Prostate gland (tissue), 2 donors: ENCODE data around the gene KRTAP10-3. TPM values are rescaled to one million over a fixed set of nuclear protein-coding genes. Genes with fewer than 3 reads are reported as not detected.
"Not testable (repeated sequence)": the region's sequence is repeated elsewhere in the genome, so short reads cannot be mapped to it uniquely, and the experiment has no call there.

Experiments
- DNase-seq: peaks from one replicate; pipeline ENCODE4 v3.0.0-alpha.2; 2019; ENCODE audit warnings: low spot score
- H3K27ac ChIP-seq, 2 donors: fragments of 200-600 bp; sonication (generic); 2 replicates each; pipeline ENCODE4 v1.5.1; 2017 to 2019
- H3K27me3 ChIP-seq: fragments of 200-600 bp; sonication (generic); replicated peaks from 2 replicates; pipeline ENCODE4 v1.5.1; 2019; ENCODE audit not compliant: insufficient read depth
- H3K36me3 ChIP-seq, 2 donors: fragments of 200-600 bp; sonication (generic); 1 replicate in 1 of 2; 2 replicates in 1 of 2; pipeline versions ENCODE4 v1.5.1 to v1.8.1; 2017 to 2019
- H3K4me1 ChIP-seq: fragments of 200-600 bp; sonication (generic); replicated peaks from 2 replicates; pipeline ENCODE4 v1.5.1; 2019
- H3K4me3 ChIP-seq, 2 donors: fragments of 200-600 bp; sonication (generic); 2 replicates each; pipeline ENCODE4 v1.5.1; 2017 to 2019
- H3K9me3 ChIP-seq: fragments of 200-600 bp; sonication (generic); 2 replicates; pipeline ENCODE4 v1.5.1; 2017
- POLR2A ChIP-seq: fragments of 450-650 bp; IDR thresholded peaks from one replicate; pipeline ENCODE4 v1.6.1; 2016; ENCODE audit warnings: antibody characterized with exemption, mild to moderate bottlenecking
- POLR2AphosphoS5 ChIP-seq: sonication (generic); formaldehyde crosslinking; IDR thresholded peaks from one replicate; pipeline ENCODE4 v1.6.1; 2017; ENCODE audit warnings: antibody characterized with exemption
- WGBS: methylation state at CpG from one replicate; pipeline ENCODE4 v1.1.5; 2018; 5-methylcytosine and 5-hydroxymethylcytosine counted together
- intact Hi-C: fragments of 100-400 bp; cut with DNase I; formaldehyde crosslinking; loops from one replicate; pipeline ENCODE4 v1.14.2; 2022
- total RNA-seq, 2 donors: library from RNA; depleted of rRNA; stranded (reverse); fragments of >200 nt; gene quantifications; one replicate each; pipeline ENCODE4 v1.1.0, GENCODE V29; 2016
- TF ChIP-seq, protein P1 (sequence below), 4 experiments: fragments of 200-600 bp in 2 of 4; fragments of 450-650 bp in 2 of 4; sonication (generic) in 2 of 4; IDR thresholded peaks; 1 replicate in 3 of 4; 2 replicates in 1 of 4; pipeline ENCODE4 v1.5.1; 2016 to 2019; ENCODE audit warnings: antibody characterized with exemption in 4 of 4, mild to moderate bottlenecking in 2 of 4, moderate library complexity in 2 of 4

Gene KRTAP10-3
- total RNA-seq, 2 donors from 2014 or later: not detected

DNA sequence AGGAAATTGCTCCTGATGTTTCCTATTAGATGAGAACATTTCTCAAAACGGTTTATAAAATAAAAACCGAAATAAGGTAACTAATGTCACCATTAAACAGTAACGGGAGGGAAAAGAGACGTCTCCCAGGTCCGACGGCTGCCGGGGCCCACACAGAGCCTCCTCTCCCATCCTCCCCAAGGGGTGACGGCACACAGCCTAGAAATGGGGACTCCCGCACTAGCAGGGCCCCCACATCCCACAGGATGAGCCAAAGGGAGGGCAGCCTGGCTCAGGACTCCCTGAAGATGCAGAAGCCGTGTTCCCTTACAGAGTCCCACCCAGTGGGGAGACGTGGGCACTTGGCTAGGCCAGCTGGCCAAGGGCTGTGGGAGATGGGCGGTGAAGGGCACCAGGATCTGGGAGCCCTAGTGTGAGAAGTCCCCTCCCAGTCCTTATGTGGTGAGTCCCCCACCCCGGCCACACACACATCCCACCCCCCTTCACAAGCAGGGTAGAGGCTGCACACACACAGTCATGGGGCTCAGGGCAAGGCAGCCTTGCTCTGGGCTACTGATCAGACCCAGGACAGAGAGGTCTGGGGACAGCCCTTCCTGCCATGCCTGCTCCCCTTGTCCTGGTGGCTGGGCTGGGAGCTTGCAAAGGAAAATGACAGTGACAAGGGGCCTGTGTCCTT, 3.3 kb downstream of the KRTAP10-3 start:
- WGBS: 83% methylated on average over 13 of the region's 13 CpGs
- no peak for TF ChIP-seq POLR2AphosphoS5
- no peak for TF ChIP-seq POLR2A
- TF ChIP-seq, protein P1, sequence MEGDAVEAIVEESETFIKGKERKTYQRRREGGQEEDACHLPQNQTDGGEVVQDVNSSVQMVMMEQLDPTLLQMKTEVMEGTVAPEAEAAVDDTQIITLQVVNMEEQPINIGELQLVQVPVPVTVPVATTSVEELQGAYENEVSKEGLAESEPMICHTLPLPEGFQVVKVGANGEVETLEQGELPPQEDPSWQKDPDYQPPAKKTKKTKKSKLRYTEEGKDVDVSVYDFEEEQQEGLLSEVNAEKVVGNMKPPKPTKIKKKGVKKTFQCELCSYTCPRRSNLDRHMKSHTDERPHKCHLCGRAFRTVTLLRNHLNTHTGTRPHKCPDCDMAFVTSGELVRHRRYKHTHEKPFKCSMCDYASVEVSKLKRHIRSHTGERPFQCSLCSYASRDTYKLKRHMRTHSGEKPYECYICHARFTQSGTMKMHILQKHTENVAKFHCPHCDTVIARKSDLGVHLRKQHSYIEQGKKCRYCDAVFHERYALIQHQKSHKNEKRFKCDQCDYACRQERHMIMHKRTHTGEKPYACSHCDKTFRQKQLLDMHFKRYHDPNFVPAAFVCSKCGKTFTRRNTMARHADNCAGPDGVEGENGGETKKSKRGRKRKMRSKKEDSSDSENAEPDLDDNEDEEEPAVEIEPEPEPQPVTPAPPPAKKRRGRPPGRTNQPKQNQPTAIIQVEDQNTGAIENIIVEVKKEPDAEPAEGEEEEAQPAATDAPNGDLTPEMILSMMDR (IDR thresholded peaks at IDR 0.05): no peak
- DNase-seq: no peak
- H3K9me3 ChIP-seq: no peaks in the 10 kb centered on the region
- intact Hi-C loops: no loop called here
- H3K36me3 ChIP-seq: no peaks in the 10 kb centered on the region
- H3K4me1 ChIP-seq: no peaks in the 10 kb centered on the region
- no peaks in the 10 kb centered on the region for H3K27me3 ChIP-seq
- H3K4me3 ChIP-seq: no peak overlapping the region
- no peak overlapping the region for H3K27ac ChIP-seq

DNA sequence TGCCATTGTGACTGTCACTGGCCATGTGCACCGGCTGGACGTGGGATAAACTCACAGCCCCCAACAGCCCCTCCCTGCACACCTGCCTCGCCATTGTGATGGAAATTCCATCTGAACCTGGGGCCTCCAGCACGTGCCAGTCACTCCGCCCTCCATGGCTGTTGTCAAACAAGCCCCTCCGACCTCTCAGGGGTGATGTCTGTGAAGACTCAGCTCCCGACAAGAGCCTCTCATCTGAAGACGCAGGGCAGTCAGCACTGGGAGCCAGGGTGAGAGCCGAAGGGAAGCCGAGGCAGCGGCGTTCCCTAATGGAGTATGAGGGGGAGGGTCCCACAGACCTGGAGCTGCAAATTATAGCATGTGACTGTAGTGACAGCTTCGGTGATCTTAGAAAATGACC, 5.9 kb downstream of the KRTAP10-3 start:
- DNase-seq: no peak
- H3K27me3 ChIP-seq: no peaks in the 10 kb centered on the region

DNA sequence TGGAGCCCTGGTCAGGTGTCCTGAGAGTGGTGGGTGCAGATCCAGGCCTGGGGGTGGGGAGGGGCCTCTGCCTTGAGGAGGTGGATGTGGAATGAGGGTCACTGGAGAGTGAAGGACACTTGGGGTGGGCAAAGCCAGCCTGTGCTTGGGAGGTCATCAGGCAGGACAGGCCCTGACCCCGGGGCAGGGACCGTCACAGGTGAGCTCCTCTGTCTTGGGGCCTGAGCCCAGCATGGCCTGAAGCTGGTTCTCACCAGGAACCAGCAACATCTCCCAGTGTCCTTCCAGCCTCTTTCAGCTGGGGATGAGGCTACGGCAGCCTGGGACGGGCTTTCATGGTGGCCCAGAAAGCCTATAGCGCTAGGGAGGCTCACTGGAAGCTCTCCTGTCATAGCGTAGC, 6.5 kb downstream of the KRTAP10-3 start:
- H3K9me3 ChIP-seq: no peaks in the 10 kb centered on the region
- WGBS: 96% methylated on average over 6 of the region's 6 CpGs
- TF ChIP-seq, protein P1 (IDR thresholded peaks at IDR 0.05): no peak
- TF ChIP-seq POLR2AphosphoS5 (no peak), POLR2A (no peak)
- H3K27me3 ChIP-seq: no peaks in the 10 kb centered on the region
- H3K27ac ChIP-seq: no peak overlapping the region
- intact Hi-C loops: no loop called here
- no peaks in the 10 kb centered on the region for H3K4me1 ChIP-seq
- H3K36me3 ChIP-seq: no peaks in the 10 kb centered on the region
- no peak for DNase-seq
- no peak overlapping the region for H3K4me3 ChIP-seq

More for the DNA sequence above, 5.9 kb downstream of the KRTAP10-3 start:
- intact Hi-C loops: no loop called here
- 83% methylated on average over 13 of the region's 13 CpGs for WGBS
- H3K4me1 ChIP-seq: no peaks in the 10 kb centered on the region
- no peaks in the 10 kb centered on the region for H3K36me3 ChIP-seq
- H3K4me3 ChIP-seq: no peak overlapping the region
- H3K9me3 ChIP-seq: no peaks in the 10 kb centered on the region
- no peak overlapping the region for H3K27ac ChIP-seq
- TF ChIP-seq POLR2AphosphoS5 (no peak), POLR2A (no peak)
- TF ChIP-seq, protein P1 (IDR thresholded peaks at IDR 0.05): no peak

DNA sequence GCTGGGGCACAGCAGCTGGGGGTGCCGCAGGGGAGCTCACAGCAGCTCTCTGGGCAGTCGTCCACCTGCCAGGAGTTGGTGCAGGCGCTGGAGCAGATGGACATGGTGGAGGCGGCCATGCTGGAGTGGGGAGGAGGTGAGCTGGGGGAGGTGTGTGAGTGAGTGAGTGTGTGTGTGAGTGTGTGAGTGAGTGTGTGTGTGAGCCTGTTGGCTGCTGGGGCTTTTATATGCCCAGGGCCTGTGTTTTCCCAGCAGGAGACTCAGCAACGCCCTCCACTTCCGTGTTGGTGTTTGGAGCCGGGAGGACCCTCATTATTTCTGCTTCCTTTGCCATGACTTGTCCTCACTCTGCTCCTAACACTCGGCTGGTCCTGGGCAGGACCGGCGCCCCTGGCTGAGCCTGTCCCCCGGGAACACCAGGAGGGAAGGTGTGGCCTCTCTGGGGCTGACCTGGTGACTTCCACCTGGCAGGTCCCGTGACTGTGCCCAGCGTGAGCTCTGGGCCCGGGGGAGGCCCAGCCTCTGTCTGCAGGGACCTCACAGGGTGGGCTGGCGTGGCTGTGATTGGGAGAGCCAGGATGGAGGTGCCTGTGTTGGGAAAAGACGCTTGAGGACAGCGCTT, 7.1 kb downstream of the KRTAP10-3 start, which contains the start of gene KRTAP10-2:
Gene KRTAP10-2 (minus strand): TSS at position 166 of the 622 bp plus-strand sequence. CDS start 47 bp downstream, at position 119.
- Histone ChIP-seq H3K4me1 (no peaks in the 10 kb centered on the region), H3K27ac (no peak within 1 kb of the TSS), H3K4me3 (no peak within 1 kb of the TSS), H3K36me3 (no peaks in the 10 kb centered on the region), H3K9me3 (no peaks in the 10 kb centered on the region), H3K27me3 (no peaks in the 10 kb centered on the region)
- intact Hi-C loops: no loop called here
- TF ChIP-seq POLR2A: no peak
- TF ChIP-seq, protein P1 (IDR thresholded peaks at IDR 0.05): no peak
- TF ChIP-seq POLR2AphosphoS5: no peak
- no peak for DNase-seq
- 34% methylated on average over 17 of the region's 17 CpGs for whole genome bisulfite sequencing

DNA sequence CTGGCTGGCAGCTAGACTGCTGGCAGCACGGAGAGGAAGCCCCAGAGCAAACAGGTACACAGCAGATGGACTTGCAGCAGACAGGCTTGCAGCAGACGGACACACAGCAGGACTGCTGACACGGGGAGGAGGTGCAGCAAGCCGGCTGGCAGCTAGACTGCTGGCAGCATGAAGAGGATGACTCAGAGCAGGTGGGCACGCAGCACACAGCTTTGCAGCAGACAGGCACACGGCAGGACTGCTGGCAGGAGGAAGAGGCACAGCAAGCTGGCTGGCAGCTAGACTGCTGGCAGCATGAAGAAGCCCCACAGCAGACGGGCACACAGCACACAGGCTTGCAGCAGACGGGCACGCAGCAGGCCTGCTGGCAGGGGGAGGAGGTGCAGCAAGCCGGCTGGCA, 7.8 kb downstream of the KRTAP10-3 start:
- no peaks in the 10 kb centered on the region for H3K27me3 ChIP-seq
- H3K27ac ChIP-seq: no peak overlapping the region
- intact Hi-C loops: no loop called here
- TF ChIP-seq POLR2A: no peak
- TF ChIP-seq POLR2AphosphoS5: no peak
- TF ChIP-seq, protein P1 (IDR thresholded peaks at IDR 0.05): no peak
- 40% methylated on average over 10 of the region's 10 CpGs for WGBS
- H3K36me3 ChIP-seq: no peaks in the 10 kb centered on the region
- no peaks in the 10 kb centered on the region for H3K9me3 ChIP-seq
- DNase-seq: no peak
- no peaks in the 10 kb centered on the region for H3K4me1 ChIP-seq
- H3K4me3 ChIP-seq: no peak overlapping the region

DNA sequence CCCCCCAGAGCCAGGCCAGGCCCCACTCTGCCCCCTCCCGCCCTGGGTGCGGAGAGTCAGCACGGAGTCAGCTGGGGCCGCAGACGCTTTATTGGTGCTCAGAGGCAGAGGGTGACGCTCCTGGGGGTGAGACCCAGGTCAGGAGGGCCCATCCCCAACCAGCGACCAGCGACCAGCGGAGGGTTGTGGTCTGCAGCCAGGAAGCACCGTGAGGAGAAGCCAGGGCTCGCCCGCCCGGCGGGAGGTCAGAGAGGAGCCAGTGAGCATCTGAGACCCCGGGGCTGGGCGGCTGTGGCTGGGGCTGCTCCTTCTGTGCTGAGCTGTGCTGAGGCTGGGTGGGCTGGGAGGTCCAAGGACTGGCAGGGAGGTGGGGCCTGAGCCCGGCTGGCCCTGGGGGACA, 8.3 kb downstream of the KRTAP10-3 start:
- WGBS: 74% methylated on average over 17 of the region's 17 CpGs
- H3K9me3 ChIP-seq, intact Hi-C loops: not testable (repeated sequence)

More for the DNA sequence above, 8.3 kb downstream of the KRTAP10-3 start:
- not testable (repeated sequence) for H3K27ac ChIP-seq, H3K27me3 ChIP-seq, H3K4me3 ChIP-seq, H3K4me1 ChIP-seq, H3K36me3 ChIP-seq, DNase-seq
